Neural cell (in vitro differentiated cells): ENCODE measurements around the gene ANKS1A.
A peak's percentile ranks its signal among the peaks of the same experiment; 100 is the strongest.

Source experiments
- EP300 ChIP-seq: fragments of 450-650 bp; conservative IDR thresholded peaks from 2 replicates; pipeline ENCODE4 v1.6.1; 2014; ENCODE audit warnings: antibody characterized with exemption, mild to moderate bottlenecking, moderate library complexity; ENCODE audit not compliant: poor library complexity, severe bottlenecking
- EZH2 ChIP-seq: fragments of 200-600, 300-800 bp; shearing (Covaris generic), sonication (generic); IDR thresholded peaks from 2 replicates; pipeline ENCODE4 v1.6.1; 2014; ENCODE audit warnings: antibody characterized with exemption, low read length, borderline replicate concordance, mild to moderate bottlenecking; ENCODE audit not compliant: insufficient read depth, poor library complexity, severe bottlenecking
- MXI1 ChIP-seq: fragments of 450-650 bp; conservative IDR thresholded peaks from 2 replicates; pipeline ENCODE4 v1.6.1; 2014; ENCODE audit warnings: antibody characterized with exemption, mild to moderate bottlenecking; ENCODE audit not compliant: poor library complexity, severe bottlenecking
- POLR2AphosphoS5 ChIP-seq: IDR thresholded peaks from 2 replicates; pipeline ENCODE4 v1.6.1; 2012
- TAF1 ChIP-seq: IDR thresholded peaks from 2 replicates; pipeline ENCODE4 v1.6.1; 2012; ENCODE audit warnings: low read depth
- TF ChIP-seq, protein P1 (sequence below): fragments of 450-650 bp; IDR thresholded peaks from 2 replicates; pipeline ENCODE4 v1.5.1; 2014; ENCODE audit warnings: antibody characterized with exemption, mild to moderate bottlenecking, moderate library complexity; ENCODE audit not compliant: poor library complexity, severe bottlenecking
- TF ChIP-seq, protein P2 (sequence below): IDR thresholded peaks from 2 replicates; pipeline ENCODE4 v1.6.1; 2012; ENCODE audit warnings: borderline replicate concordance

DNA sequence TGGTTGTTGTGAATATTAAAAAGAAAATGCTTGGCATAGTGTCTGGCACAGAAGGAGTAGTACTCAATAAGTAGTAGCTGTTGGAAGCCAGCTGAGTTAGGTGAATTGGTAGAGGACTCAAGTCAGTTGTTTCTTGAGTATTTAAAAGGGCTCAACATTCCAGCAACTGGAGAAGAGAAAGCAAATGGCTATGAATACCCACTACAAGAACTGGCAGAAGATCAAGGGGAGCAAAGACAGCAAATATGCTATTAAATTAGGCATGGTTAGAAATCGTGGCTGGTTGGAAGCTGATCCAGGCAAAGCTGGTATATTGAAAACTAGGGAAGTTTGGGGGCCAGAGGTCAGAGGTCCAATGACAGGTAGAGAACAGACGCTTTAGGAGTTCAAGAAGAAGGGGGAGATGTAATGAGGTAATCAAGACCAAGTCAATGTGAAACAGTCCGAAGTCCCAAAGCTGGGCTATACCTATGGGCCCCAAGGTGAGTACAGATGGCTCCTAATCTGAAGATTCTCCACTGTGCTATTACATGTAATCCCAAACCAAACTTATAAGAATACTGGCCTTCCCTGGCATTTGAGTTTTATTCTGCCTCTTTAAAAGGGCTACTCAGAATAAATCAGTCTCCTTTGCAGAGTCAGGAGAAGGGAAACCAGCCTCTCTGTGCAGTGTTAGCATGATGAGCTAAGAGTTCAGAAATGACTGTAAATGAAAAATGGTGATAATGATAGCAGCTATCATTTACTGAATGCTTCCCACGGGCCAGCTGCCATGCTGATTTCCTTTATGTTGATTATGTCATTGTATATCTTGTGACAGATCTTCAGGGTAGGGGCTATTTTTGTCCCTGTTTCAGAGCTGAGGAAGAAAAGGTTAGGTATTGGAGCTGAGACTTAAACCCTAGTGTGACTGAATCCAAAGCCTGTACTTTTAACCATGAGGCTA lies 122.3 kb downstream of the ANKS1A start:
- TF ChIP-seq EP300 (peak; percentile 73), EZH2 (no peak), TAF1 (no peak), POLR2AphosphoS5 (peak; percentile 57), MXI1 (no peak)
- TF ChIP-seq, protein P1, sequence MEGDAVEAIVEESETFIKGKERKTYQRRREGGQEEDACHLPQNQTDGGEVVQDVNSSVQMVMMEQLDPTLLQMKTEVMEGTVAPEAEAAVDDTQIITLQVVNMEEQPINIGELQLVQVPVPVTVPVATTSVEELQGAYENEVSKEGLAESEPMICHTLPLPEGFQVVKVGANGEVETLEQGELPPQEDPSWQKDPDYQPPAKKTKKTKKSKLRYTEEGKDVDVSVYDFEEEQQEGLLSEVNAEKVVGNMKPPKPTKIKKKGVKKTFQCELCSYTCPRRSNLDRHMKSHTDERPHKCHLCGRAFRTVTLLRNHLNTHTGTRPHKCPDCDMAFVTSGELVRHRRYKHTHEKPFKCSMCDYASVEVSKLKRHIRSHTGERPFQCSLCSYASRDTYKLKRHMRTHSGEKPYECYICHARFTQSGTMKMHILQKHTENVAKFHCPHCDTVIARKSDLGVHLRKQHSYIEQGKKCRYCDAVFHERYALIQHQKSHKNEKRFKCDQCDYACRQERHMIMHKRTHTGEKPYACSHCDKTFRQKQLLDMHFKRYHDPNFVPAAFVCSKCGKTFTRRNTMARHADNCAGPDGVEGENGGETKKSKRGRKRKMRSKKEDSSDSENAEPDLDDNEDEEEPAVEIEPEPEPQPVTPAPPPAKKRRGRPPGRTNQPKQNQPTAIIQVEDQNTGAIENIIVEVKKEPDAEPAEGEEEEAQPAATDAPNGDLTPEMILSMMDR, result no peak
- TF ChIP-seq, protein P2, sequence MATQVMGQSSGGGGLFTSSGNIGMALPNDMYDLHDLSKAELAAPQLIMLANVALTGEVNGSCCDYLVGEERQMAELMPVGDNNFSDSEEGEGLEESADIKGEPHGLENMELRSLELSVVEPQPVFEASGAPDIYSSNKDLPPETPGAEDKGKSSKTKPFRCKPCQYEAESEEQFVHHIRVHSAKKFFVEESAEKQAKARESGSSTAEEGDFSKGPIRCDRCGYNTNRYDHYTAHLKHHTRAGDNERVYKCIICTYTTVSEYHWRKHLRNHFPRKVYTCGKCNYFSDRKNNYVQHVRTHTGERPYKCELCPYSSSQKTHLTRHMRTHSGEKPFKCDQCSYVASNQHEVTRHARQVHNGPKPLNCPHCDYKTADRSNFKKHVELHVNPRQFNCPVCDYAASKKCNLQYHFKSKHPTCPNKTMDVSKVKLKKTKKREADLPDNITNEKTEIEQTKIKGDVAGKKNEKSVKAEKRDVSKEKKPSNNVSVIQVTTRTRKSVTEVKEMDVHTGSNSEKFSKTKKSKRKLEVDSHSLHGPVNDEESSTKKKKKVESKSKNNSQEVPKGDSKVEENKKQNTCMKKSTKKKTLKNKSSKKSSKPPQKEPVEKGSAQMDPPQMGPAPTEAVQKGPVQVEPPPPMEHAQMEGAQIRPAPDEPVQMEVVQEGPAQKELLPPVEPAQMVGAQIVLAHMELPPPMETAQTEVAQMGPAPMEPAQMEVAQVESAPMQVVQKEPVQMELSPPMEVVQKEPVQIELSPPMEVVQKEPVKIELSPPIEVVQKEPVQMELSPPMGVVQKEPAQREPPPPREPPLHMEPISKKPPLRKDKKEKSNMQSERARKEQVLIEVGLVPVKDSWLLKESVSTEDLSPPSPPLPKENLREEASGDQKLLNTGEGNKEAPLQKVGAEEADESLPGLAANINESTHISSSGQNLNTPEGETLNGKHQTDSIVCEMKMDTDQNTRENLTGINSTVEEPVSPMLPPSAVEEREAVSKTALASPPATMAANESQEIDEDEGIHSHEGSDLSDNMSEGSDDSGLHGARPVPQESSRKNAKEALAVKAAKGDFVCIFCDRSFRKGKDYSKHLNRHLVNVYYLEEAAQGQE, result no peak
